BLaER1 treated with 17β-estradiol and CSF1 and Interleukin-3, amounts not matched to agents 10 nM and 100 nM (cell line): ENCODE data around the gene ANXA3.

Experiments
- H3K27ac ChIP-seq, 11 experiments: shearing (Covaris generic); formaldehyde crosslinking; 2 replicates each; pipeline ENCODE4 v1.8.1; 2022
- H3K27me3 ChIP-seq, 11 experiments: shearing (Covaris generic); formaldehyde crosslinking; 2 replicates each; pipeline ENCODE4 v1.8.1; 2022
- H3K36me3 ChIP-seq, 11 experiments: shearing (Covaris generic); formaldehyde crosslinking; 2 replicates each; pipeline ENCODE4 v1.8.1; 2022
- H3K4me1 ChIP-seq, 10 experiments: shearing (Covaris generic); formaldehyde crosslinking; 2 replicates each; pipeline ENCODE4 v1.8.1; 2022
- H3K4me2 ChIP-seq, 11 experiments: shearing (Covaris generic); formaldehyde crosslinking; 2 replicates each; pipeline ENCODE4 v1.8.1; 2022
- H3K4me3 ChIP-seq, 10 experiments: shearing (Covaris generic); formaldehyde crosslinking; 2 replicates each; pipeline ENCODE4 v1.8.1; 2022
- H3K9ac ChIP-seq, 11 experiments: shearing (Covaris generic); formaldehyde crosslinking; 2 replicates each; pipeline ENCODE4 v1.8.1; 2022
- H3K9me3 ChIP-seq, 11 experiments: shearing (Covaris generic); formaldehyde crosslinking; replicated peaks in 1 of 11; 2 replicates each; pipeline ENCODE4 v1.8.1; 2022
- H4K20me1 ChIP-seq, 11 experiments: shearing (Covaris generic); formaldehyde crosslinking; 2 replicates each; pipeline ENCODE4 v1.8.1; 2022
- Cebpa-rat ChIP-seq, 11 experiments: shearing (Covaris generic); IDR thresholded peaks; 2 replicates each; pipeline ENCODE4 v1.8.1; 2022

ANXA3 gene

DNA sequence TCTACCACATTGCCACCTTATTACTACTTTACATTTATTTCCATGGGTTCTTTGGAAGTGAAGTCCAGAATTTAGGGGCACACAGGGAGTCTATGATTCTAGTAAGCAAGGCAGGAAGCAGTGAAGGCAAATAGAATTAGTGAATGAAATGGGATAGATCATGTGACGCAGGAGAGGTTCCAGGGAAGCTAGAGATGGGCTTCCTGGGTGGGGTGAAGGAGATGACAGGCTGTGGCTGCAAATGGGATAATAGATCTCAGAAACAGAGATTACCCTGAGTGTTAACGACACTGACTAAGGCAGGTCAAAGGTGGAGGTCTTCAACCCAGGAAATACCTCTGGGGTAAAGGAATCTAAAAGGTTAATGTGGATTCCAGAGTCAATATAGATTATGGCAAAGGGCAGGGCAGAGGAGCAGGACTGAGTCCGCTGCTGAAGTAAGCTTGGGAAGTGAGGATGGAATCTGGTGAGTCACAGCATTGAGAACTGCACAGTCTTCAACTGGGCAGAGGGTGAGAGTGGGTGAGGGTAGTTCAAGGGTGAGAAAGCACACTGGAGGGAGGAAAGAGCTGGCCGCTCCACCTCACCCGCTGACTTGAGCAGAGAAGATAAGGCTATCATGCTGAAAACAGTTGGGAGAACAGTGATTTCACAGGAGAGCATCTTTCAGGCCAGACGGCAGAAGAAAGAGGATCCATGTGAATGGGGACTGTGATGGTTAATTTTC is 70.8 kb downstream of the ANXA3 start:
- no peak overlapping the region for H3K27ac ChIP-seq
- no peak overlapping the region for H3K4me2 ChIP-seq
- H3K27me3 ChIP-seq, result no peaks in the 10 kb centered on the region
- no peak for TF ChIP-seq Cebpa-rat (IDR thresholded peaks at IDR 0.05)
- no peak overlapping the region for H3K4me3 ChIP-seq
- H4K20me1 ChIP-seq, result no peaks in the 10 kb centered on the region
- H3K9ac ChIP-seq, result no peak overlapping the region
- H3K4me1 ChIP-seq, result peaks cover 21 to 61% (median 27%) of the 10 kb centered on the region in 10 experiments
- H3K9me3 ChIP-seq, result no peaks in the 10 kb centered on the region
- H3K36me3 ChIP-seq, result no peaks in the 10 kb centered on the region

DNA sequence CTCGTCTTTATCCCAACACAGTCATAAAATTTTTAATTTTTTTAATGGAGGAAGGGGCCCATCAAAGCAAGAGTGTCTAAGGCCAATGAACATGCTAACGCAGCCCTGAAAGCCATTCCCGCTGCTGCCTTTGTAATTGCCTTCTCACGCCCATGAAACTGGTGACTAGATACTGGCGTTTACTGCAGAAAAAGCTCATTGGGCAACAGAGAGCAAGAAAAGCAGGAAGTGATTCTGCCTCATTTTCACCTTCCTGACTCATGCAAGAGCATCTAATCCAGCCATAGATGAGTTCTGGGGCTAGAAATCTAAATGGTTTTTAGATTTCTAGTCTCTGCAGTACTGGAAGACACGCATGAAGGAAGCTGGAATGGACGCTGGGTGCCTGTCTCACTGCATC is 72.5 kb downstream of the ANXA3 start:
- Histone ChIP-seq H3K4me2 (peak overlapping the region; percentile 17 to 61 (median 38); a peak in 18 of 22 replicates), H3K9ac (no peak overlapping the region), H3K4me1 (peaks cover 23 to 68% (median 29%) of the 10 kb centered on the region in 10 experiments)

DNA sequence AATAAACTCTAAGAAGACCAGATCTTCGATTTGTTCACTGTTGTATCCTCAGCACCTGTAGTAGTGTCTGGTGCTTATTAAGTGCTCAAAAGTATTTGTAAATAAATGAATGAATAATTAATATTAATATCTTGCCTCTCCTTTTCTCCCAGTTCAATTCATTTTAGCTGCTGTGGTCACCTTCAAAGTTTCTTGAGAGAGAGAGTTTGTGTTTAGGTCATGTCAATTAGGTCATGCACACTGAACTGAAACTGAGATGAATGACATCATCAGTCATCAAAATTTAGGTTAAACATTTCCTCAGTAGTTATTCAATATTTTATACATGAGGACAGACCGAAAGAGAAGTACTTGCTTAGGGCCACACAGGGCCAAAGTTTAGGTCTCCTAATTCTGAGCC is 73.5 kb downstream of the ANXA3 start:
- H3K4me3 ChIP-seq, result no peak overlapping the region
- no peaks in the 10 kb centered on the region for H3K27me3 ChIP-seq
- H3K9ac ChIP-seq, result no peak overlapping the region
- H3K27ac ChIP-seq, result peak overlapping the region in 1 of 11 experiments; percentile 19; a peak in 1 of 22 replicates
- H4K20me1 ChIP-seq, result no peaks in the 10 kb centered on the region
- H3K4me1 ChIP-seq, result peaks cover 33 to 78% (median 39%) of the 10 kb centered on the region in 10 experiments
- peaks cover 0 to 17% (median 10%) of the 10 kb centered on the region in 11 experiments; a peak in 15 of 22 replicates for H3K9me3 ChIP-seq
- no peaks in the 10 kb centered on the region for H3K36me3 ChIP-seq
- no peak for TF ChIP-seq Cebpa-rat (IDR thresholded peaks at IDR 0.05)
- H3K4me2 ChIP-seq, result peak overlapping the region in 10 of 11 experiments; percentile 17 to 61 (median 38); a peak in 19 of 22 replicates

More for the DNA sequence above, 72.5 kb downstream of the ANXA3 start:
- H3K27me3 ChIP-seq, result no peaks in the 10 kb centered on the region
- 0 out of 22 replicates have a peak, but pooled peaks of 1 of the 11 experiments have one; percentile 27 for TF ChIP-seq Cebpa-rat (IDR thresholded peaks at IDR 0.05)
- H3K27ac ChIP-seq, result peak overlapping the region in 3 of 11 experiments; percentile 5 to 35 (median 20); a peak in 2 of 22 replicates
- H3K4me3 ChIP-seq, result no peak overlapping the region
- no peaks in the 10 kb centered on the region for H4K20me1 ChIP-seq
- H3K9me3 ChIP-seq, result peaks cover 0 to 9% (median 2%) of the 10 kb centered on the region in 11 experiments; a peak in 5 of 22 replicates
- H3K36me3 ChIP-seq, result no peaks in the 10 kb centered on the region

DNA sequence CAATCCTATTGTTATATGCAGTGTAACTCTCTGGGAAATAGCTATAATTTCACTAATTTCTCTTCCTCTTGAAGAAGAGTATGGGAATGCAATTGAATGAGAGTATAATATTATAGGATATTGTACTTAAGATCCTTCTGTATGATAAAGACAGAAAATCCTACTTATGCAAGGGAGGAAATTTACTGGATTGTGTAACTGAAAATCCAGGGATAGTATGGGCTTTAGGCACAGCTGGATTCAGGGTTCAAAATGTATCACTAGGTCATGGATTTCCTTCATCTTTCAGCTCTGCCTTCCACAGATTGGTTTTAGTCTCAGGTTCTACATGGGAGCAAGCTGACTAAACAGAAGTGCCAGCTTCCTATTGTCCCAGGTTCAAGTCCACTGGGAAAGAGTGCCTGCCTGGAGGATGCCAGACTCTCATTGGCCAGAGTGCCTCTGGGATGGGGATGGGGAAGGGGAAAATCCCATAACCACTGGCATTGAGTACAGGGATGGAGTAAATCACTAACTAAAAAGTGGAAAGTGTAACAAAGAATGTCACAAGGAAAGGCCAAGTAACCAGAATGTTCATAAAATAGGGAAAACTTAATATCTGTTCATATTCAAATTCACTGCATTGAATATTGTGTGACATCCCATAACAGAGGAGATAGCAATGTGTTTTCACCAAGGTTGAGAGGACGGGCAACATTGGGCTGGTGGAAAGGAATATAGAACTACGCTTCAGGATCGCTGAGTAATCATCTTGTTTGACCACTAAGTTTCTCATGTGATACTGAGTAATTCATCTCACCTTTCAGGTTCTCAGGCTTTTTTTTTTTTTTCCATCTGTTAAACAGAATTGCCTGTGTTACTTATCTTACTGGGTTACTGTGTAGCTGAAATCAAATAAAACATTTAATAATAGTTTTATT is 75.7 kb downstream of the ANXA3 start:
- no peak for TF ChIP-seq Cebpa-rat (IDR thresholded peaks at IDR 0.05)
- Histone ChIP-seq H3K4me2 (peak overlapping the region in 6 of 11 experiments; percentile 4 to 43 (median 13); a peak in 7 of 22 replicates), H3K27me3 (no peaks in the 10 kb centered on the region), H3K9me3 (peaks cover 0 to 23% (median 11%) of the 10 kb centered on the region in 11 experiments; a peak in 15 of 22 replicates), H3K9ac (no peak overlapping the region), H3K36me3 (no peaks in the 10 kb centered on the region), H3K27ac (no peak overlapping the region), H4K20me1 (no peaks in the 10 kb centered on the region), H3K4me3 (no peak overlapping the region), H3K4me1 (peaks cover 46 to 92% (median 51%) of the 10 kb centered on the region in 10 experiments)

DNA sequence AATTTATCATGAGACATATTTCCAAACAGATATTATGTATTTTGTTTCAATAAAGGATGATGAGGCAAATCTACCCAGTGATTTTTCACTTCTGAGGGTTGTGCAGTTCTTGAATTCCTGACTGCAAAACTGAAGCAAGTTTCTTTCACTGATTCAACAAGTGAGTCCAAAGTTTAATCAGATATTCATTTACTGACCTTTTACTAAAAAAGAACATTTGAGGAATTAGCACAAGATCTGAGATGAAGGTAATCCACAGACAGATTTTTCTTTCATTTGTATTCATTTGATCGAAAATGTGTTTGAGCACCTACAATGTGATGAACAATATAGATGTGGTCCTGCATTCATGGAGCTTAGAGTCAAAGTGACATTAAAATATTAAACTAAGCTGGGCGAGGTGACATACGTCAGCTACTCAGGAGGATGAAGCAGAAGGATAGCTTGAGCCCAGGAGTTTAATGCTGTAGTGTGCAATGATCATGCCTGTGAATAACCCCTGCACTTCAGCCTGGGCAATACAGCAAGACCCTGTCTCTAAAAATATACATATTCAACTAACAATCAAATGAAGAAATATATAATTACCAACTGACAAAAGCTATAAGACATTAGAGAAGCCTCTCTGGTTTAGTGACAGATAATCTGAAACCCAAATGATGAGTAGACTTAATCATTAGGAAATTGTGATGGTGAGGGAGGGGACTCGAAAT is 76.6 kb downstream of the ANXA3 start:
- no peak overlapping the region for H3K4me3 ChIP-seq

DNA sequence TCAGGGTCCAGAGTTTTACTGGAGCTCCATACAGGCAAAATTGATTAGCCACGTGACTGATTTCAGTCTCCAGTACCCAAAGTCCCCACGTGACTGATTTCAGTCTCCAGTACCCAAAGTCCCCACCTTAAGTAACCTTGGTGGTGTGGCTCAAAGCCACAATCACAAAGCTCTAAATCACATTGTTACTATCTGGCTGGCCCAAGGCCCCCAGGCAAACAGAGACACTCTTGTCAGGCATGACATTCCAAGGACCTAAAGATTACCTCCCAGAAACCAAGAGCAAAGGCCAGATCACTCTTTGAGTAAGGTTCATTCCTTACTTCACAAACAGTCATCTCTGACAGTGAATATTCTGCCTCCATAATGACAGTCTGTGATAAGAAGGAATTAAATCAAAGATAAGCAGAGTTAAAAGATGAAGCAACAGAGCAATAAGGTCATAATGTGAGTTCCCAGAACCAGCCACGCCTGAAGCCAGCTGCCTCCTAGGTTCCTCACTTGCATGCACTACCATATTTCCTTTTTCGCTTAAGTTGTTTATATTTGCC is 78.5 kb downstream of the ANXA3 start:
- Histone ChIP-seq H3K4me2 (peak overlapping the region; percentile 32 to 88 (median 68)), H3K27ac (peak overlapping the region; percentile 21 to 90 (median 63); a peak in 19 of 22 replicates)

More for the DNA sequence above, 76.6 kb downstream of the ANXA3 start:
- Histone ChIP-seq H3K27me3 (no peaks in the 10 kb centered on the region), H3K36me3 (no peaks in the 10 kb centered on the region), H3K9ac (no peak overlapping the region), H3K4me1 (peaks cover 51 to 94% (median 57%) of the 10 kb centered on the region in 10 experiments), H4K20me1 (no peaks in the 10 kb centered on the region), H3K9me3 (peaks cover 0 to 28% (median 17%) of the 10 kb centered on the region in 11 experiments; a peak in 15 of 22 replicates), H3K4me2 (peak overlapping the region in 3 of 11 experiments; percentile 71 to 88 (median 82); a peak in 5 of 22 replicates), H3K27ac (peak overlapping the region in 3 of 11 experiments; percentile 82 to 90 (median 86); a peak in 2 of 22 replicates)
- no peak for TF ChIP-seq Cebpa-rat (IDR thresholded peaks at IDR 0.05)

DNA sequence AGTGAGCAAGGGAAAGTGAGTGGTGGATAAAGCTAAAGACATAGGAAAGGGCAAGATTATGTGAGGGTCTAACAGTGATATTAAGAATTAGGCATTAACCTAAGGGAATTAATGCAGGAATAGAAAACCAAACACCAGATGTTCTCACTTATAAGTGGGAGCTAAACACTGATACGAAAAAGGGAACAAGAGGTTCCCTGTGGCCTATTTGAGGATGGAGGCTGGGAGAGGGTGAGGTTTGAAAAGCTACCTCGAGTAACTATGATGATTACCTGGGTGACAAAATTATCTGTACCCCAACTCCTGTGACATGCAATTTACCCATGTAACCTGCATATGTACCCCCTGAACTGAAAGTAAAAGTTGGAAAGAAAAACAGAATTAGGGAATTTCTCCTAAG is 79.0 kb downstream of the ANXA3 start:
- Histone ChIP-seq H3K27me3 (no peaks in the 10 kb centered on the region), H3K4me3 (no peak overlapping the region), H3K27ac (peak overlapping the region in 8 of 11 experiments; percentile 47 to 90 (median 78); a peak in 15 of 22 replicates), H3K9ac (peak overlapping the region in 4 of 11 experiments; percentile 50 to 73 (median 64); a peak in 7 of 22 replicates), H3K36me3 (no peaks in the 10 kb centered on the region), H4K20me1 (no peaks in the 10 kb centered on the region), H3K4me1 (peaks cover 33 to 90% (median 40%) of the 10 kb centered on the region in 10 experiments), H3K9me3 (peaks cover 0 to 32% (median 18%) of the 10 kb centered on the region in 11 experiments; a peak in 15 of 22 replicates), H3K4me2 (peak overlapping the region in 9 of 11 experiments; percentile 39 to 88 (median 69); a peak in 18 of 22 replicates)
- no peak for TF ChIP-seq Cebpa-rat (IDR thresholded peaks at IDR 0.05)

More for the DNA sequence above, 78.5 kb downstream of the ANXA3 start:
- Histone ChIP-seq H3K4me1 (peaks cover 39 to 95% (median 45%) of the 10 kb centered on the region in 10 experiments), H3K36me3 (no peaks in the 10 kb centered on the region), H4K20me1 (no peaks in the 10 kb centered on the region), H3K4me3 (peak overlapping the region in 1 of 10 experiments; percentile 24; a peak in 1 of 20 replicates), H3K9me3 (peaks cover 0 to 31% (median 18%) of the 10 kb centered on the region in 11 experiments; a peak in 15 of 22 replicates), H3K27me3 (no peaks in the 10 kb centered on the region), H3K9ac (peak overlapping the region in 4 of 11 experiments; percentile 50 to 73 (median 64); a peak in 7 of 22 replicates)
- peak in 1 of 11 experiments; percentile 35; a peak in 1 of 22 replicates for TF ChIP-seq Cebpa-rat (IDR thresholded peaks at IDR 0.05)
